SK-N-SH (cell line): ENCODE measurements around the gene BPIFB3. TPM values are rescaled to one million over a fixed set of nuclear protein-coding genes. Genes with fewer than 3 reads are reported as not detected.

Source experiments
- CTCF ChIA-PET: fragments of 300-600, 350-600 bp; formaldehyde crosslinking; extraction: SDS; loops from one replicate; lab custom pipeline; 2021; lab: Yijun Ruan, JAX
- POLR2A ChIA-PET: fragments of 350-600 bp; sonication (Branson Sonifier 250); formaldehyde crosslinking; extraction: SDS; loops from one replicate; lab custom pipeline; 2020; ENCODE audit warnings: antibody characterized with exemption, inconsistent platforms; lab: Yijun Ruan, JAX
- DNase-seq: peaks from one replicate; pipeline ENCODE4 v3.0.0; 2012
- H2AFZ ChIP-seq: fragments of 200-600 bp; sonication (generic); 2 replicates; pipeline ENCODE4 v1.8.1; 2016; ENCODE audit warnings: antibody characterized with exemption, mild to moderate bottlenecking, low read depth
- H3F3A ChIP-seq: fragments of 200-600 bp; sonication (generic); replicated peaks from 2 replicates; pipeline ENCODE3; 2016; ENCODE audit warnings: antibody characterized with exemption, mild to moderate bottlenecking; ENCODE audit not compliant: insufficient read depth
- H3K27ac ChIP-seq, 2 experiments: fragments of 200-500 bp in 1 of 2; fragments of 200-600 bp in 1 of 2; sonication (Bioruptor generic) in 1 of 2; sonication (generic), shearing (Covaris generic) in 1 of 2; 2 replicates each; pipeline versions ENCODE4 v1.5.1 to v1.6.1; 2014 to 2016; ENCODE audit warnings: low read depth in 2 of 2, inconsistent platforms in 1 of 2, low read length in 1 of 2, mild to moderate bottlenecking in 1 of 2, mixed read lengths in 1 of 2
- H3K27me3 ChIP-seq: fragments of 200-600 bp; sonication (generic), shearing (Covaris generic); 2 replicates; pipeline ENCODE4 v1.6.1; 2016; ENCODE audit warnings: mixed run types; ENCODE audit not compliant: insufficient read depth
- H3K36me3 ChIP-seq, 2 experiments: fragments of 200-500 bp in 1 of 2; fragments of 200-600 bp in 1 of 2; sonication (Bioruptor generic) in 1 of 2; sonication (generic) in 1 of 2; replicated peaks in 1 of 2; 2 replicates each; pipeline versions ENCODE3 to v1.5.1; 2014 to 2016; ENCODE audit warnings: low read length in 1 of 2, mild to moderate bottlenecking in 1 of 2; ENCODE audit not compliant: insufficient read depth in 2 of 2, control insufficient read depth in 1 of 2
- H3K4me1 ChIP-seq, 2 experiments: fragments of 200-500 bp in 1 of 2; fragments of 200-600 bp in 1 of 2; sonication (Bioruptor generic) in 1 of 2; sonication (generic), shearing (Covaris generic) in 1 of 2; 2 replicates each; pipeline versions ENCODE4 v1.5.1 to v1.6.1; 2014 to 2016; ENCODE audit warnings: low read depth in 1 of 2, low read length in 1 of 2, mixed run types in 1 of 2; ENCODE audit not compliant: insufficient read depth in 2 of 2, control insufficient read depth in 1 of 2
- H3K4me2 ChIP-seq: fragments of 200-600 bp; sonication (generic), shearing (Covaris generic); 2 replicates; pipeline ENCODE4 v1.6.1; 2017; ENCODE audit warnings: mixed run types
- H3K4me3 ChIP-seq, 2 experiments: fragments of 200-500 bp in 1 of 2; fragments of 200-600 bp in 1 of 2; sonication (Bioruptor generic) in 1 of 2; sonication (generic), shearing (Covaris generic) in 1 of 2; 2 replicates each; pipeline versions ENCODE4 v1.5.1 to v1.8.1; 2014 to 2016; ENCODE audit warnings: low read depth in 2 of 2, inconsistent platforms in 1 of 2, low read length in 1 of 2, mild to moderate bottlenecking in 1 of 2, mixed read lengths in 1 of 2, moderate library complexity in 1 of 2
- H3K79me2 ChIP-seq: fragments of 200-600 bp; sonication (generic); 2 replicates; pipeline ENCODE4 v1.8.1; 2017; ENCODE audit warnings: mild to moderate bottlenecking; ENCODE audit not compliant: insufficient read depth
- H3K9ac ChIP-seq: fragments of 200-600 bp; sonication (generic); 2 replicates; pipeline ENCODE4 v1.6.1; 2017; ENCODE audit warnings: mixed run types
- H3K9me2 ChIP-seq: fragments of 200-600 bp; sonication (generic); 2 replicates; pipeline ENCODE4 v1.6.1; 2017; ENCODE audit warnings: mixed run types
- H3K9me3 ChIP-seq: fragments of 200-600 bp; sonication (generic); 2 replicates; pipeline ENCODE4 v1.6.1; 2017; ENCODE audit warnings: mixed run types, mild to moderate bottlenecking, moderate library complexity
- H4K20me1 ChIP-seq: fragments of 200-600 bp; sonication (generic); 2 replicates; pipeline ENCODE4 v1.6.1; 2017; ENCODE audit warnings: mild to moderate bottlenecking, mixed run types; ENCODE audit not compliant: insufficient read depth
- CHD2 ChIP-seq: fragments of 150-350 bp; IDR thresholded peaks from 2 replicates; pipeline ENCODE4 v1.6.1; 2018; ENCODE audit warnings: low read length; ENCODE audit not compliant: partially characterized antibody
- FOXM1 ChIP-seq: IDR thresholded peaks from 2 replicates; pipeline ENCODE4 v1.4.0; 2012; ENCODE audit warnings: low read depth, mild to moderate bottlenecking
- GABPA ChIP-seq: IDR thresholded peaks from 2 replicates; pipeline ENCODE4 v1.4.0; 2012; ENCODE audit warnings: low read depth, mild to moderate bottlenecking
- JUND ChIP-seq: IDR thresholded peaks from 2 replicates; pipeline ENCODE4 v1.4.0; 2012
- MAX ChIP-seq: IDR thresholded peaks from 2 replicates; pipeline ENCODE4 v1.4.0; 2012; ENCODE audit warnings: low read depth
- MXI1 ChIP-seq: IDR thresholded peaks from 2 replicates; pipeline ENCODE4 v1.6.1; 2012; ENCODE audit warnings: mild to moderate bottlenecking, low read depth, low read length, improper control_type of control experiment
- NRF1 ChIP-seq: IDR thresholded peaks from 2 replicates; pipeline ENCODE4 v1.6.1; 2012; ENCODE audit warnings: low read depth, mild to moderate bottlenecking, low read length
- PBX3 ChIP-seq: IDR thresholded peaks from 2 replicates; pipeline ENCODE4; 2012
- REST ChIP-seq: IDR thresholded peaks from 2 replicates; pipeline ENCODE4 v1.6.1; 2012; ENCODE audit warnings: mild to moderate bottlenecking, low read depth, low read length, moderate library complexity
- RXRA ChIP-seq: IDR thresholded peaks from 2 replicates; pipeline ENCODE4 v1.4.0; 2012; ENCODE audit warnings: low read depth, mild to moderate bottlenecking, borderline replicate concordance
- TCF12 ChIP-seq: IDR thresholded peaks from 2 replicates; pipeline ENCODE4 v1.4.0; 2012
- USF1 ChIP-seq: IDR thresholded peaks from 2 replicates; pipeline ENCODE4 v1.4.0; 2012; ENCODE audit warnings: low read depth, borderline replicate concordance
- ZBTB33 ChIP-seq: IDR thresholded peaks from 2 replicates; pipeline ENCODE4 v1.4.0; 2012; ENCODE audit warnings: low read depth, borderline replicate concordance
- whole genome bisulfite sequencing: methylation state at CpG from one replicate; pipeline ENCODE4 v1.1.6; 2017; ENCODE audit warnings: low lambda C conversion rate; 5-methylcytosine and 5-hydroxymethylcytosine counted together
- polyA plus RNA-seq, 3 experiments: library from polyadenylated mRNA; depleted of rRNA; stranded (reverse); fragments of >200 nt; gene quantifications; 2 replicates each; pipeline ENCODE4 v1.2.3, GENCODE V29; 2012

BPIFB3 gene
- polyA plus RNA-seq, 1 of the 3 experiments (the other 2 are of a cell fraction): not detected

- TF ChIP-seq MAX: no peak
- no peak for TF ChIP-seq NRF1
Measured at GRCh38 chr20:33079259-33079658, 25.6 kb downstream of the BPIFB3 start, which contains the start of gene BPIFB4 (continued).

- no peak overlapping the region for H2AFZ ChIP-seq
- ChIA-PET POLR2A (no interaction called here), CTCF (interaction anchor here (0.6 kb wide), 1 partner anchor 24 kb away, joined by 3 read pairs; no protein-coding TSS in a partner anchor)
- no peak overlapping the region for H3K4me3 ChIP-seq
- no peaks in the 10 kb centered on the region for H3K79me2 ChIP-seq
- no peaks in the 10 kb centered on the region for H3F3A ChIP-seq
- H3K9me2 ChIP-seq: no peaks in the 10 kb centered on the region
- H3K9me3 ChIP-seq: no peaks in the 10 kb centered on the region
- no peak overlapping the region for H3K27ac ChIP-seq
- H3K9ac ChIP-seq: no peak overlapping the region
- H3K4me1 ChIP-seq: no peaks in the 10 kb centered on the region
- H3K27me3 ChIP-seq: peaks cover 20% of the 10 kb centered on the region
- 5% methylated on average over 5 of the region's 7 CpGs for WGBS
- H4K20me1 ChIP-seq: no peaks in the 10 kb centered on the region
- no peak for DNase-seq
- TF ChIP-seq GABPA (no peak), TCF12 (no peak), RXRA (no peak), JUND (no peak), FOXM1 (no peak), PBX3 (no peak), MXI1 (no peak), CHD2 (no peak), ZBTB33 (no peak), USF1 (no peak), REST (no peak)
- no peaks in the 10 kb centered on the region for H3K36me3 ChIP-seq
- H3K4me2 ChIP-seq: no peak overlapping the region
Measured at GRCh38 chr20:33081411-33082154, 27.9 kb downstream of the BPIFB3 start.
